ENCODE data around the gene AGPS.
"Not testable (repeated sequence)": the region's sequence is repeated elsewhere in the genome, so short reads cannot be mapped to it uniquely, and the experiment has no call there.

Gene AGPS

DNA sequence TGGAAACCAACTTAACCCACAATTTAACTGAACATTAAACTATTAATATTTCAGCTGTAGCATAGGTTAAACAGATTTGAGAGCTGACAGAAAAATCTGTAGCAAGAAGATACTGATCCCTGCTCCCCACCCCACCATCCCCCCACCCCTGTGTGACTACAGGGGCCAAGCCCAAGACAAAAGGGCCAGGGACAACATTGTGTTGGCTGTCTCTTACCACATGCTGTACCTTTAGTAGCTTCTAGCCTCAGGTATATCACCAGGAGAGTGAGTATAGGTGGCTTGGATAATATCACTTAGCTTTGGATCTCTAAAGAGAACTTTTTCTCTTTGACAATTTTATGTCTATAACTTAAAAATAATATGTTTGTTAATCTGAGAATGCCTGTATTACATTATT is 140.7 kb downstream of the AGPS start:
- DNase-seq: no peak

DNA sequence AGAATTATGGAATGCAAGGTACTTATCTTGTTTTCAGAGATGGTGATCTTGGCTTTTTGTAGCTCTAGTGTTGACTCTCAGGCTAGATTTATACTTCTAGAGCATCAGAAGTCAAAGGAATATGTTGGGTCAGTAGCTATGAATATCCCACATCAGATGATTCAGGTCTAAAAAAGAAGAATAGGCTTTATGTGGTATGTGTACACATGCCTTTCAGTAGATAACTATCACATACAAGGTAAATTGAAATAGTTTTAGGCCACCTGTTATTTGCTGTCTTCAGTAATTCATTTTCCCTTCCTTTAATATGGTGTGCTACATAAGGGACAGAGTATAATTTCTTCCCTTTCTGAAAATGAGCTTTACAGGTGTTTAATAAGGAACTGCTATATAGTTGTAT is 142.4 kb downstream of the AGPS start:
- no peak for DNase-seq

DNA sequence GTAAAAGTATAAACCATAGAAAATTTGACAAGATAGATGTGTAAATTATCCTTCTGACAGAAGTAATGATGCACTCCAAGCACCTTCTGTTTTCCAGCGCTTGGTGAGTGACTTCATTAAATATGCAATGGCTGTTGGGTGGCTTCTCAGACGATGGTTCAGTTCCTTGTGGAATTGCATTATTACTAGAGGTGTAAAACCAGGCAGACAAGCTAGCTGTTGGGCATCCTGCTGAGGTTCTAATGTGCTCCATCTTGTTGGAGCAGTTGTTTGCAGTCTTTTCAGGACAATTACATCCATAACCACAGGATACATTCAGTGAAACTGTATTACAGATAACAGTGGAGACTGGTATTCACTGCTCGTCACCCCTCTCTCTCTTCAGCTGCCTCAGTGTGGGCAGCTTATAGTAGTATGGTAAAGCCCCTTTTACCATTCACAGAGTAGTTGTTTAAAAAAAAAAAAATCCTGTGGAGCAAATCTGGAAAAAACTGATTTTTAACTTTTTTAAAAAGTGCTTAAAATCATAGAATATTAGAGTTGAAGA is 143.5 kb downstream of the AGPS start:
- DNase-seq: no peak

DNA sequence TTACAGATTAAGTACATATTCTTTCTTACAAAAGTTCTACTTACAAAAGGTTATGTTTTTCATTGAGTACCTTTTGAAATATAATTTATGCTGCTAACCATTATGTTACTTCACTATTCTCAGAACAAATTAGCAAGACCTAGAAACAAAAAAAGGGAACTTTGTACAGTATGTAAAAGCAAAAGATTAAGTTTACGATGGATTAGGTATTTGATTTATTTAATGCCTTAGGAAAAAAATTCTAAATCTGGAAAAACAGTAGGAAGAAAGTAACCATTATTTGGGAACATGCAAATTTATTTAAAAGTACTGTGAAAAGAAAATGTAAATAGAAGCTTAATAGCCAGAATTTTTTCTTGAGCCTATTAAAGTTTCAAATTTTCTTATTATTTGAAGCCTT is 144.6 kb downstream of the AGPS start:
- DNase-seq: no peak

DNA sequence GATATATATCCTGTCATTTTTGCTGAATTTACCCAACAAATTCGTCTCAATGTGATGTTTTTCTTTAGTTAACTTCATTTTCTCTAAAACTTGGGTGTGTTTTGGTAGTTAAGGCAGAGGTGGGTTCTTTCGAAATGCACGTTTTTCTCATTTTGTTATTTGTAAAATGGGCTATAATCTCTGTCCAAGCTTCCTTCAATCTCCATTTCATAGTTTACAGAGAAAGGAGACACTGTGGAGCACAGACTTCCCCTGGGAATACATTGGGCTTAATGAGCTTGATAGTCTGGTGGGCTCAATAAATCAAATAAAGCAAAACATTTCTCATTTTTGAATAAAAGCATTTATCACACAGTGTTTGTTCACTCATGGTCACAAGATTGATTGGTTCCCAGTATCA is 145.1 kb downstream of the AGPS start:
- no peak for DNase-seq

DNA sequence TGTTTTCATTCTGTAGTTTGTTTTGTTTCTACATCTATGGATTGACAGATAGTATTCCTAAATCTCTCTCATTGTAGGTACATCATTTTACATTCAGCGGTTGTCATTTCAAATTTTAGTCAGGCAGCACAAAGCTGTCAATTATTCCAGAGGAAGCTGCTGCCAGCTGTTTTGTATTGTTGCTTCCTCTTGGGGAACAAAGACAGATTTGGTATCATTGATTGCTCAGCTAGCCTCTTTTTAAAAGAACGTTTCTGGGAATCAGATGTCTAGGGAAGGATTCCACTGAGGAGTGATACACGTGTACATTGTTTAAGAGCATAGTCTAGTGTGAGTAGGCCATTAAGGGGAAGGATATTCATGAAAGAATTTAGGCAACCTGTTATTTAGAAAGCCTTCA is 145.8 kb downstream of the AGPS start:
- no peak for DNase-seq

DNA sequence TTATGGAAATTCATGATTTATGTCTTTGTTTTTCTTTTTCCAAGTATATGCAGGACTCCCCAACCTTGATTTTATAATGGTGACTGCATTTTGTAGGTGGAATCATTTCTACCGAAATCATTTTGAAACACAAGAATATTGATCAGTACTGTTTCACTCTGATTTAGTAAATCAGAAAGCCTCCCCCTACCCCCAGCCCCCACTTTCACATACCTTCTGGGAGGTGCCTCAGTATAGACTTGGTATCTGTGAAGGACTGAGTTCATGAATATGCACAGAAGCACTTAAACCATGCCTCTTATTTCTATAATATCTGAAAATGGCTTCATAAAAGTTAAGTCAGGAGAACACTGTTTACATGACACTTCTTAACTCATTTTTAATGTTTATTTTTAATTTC is 147.7 kb downstream of the AGPS start:
- DNase-seq: no peak

DNA sequence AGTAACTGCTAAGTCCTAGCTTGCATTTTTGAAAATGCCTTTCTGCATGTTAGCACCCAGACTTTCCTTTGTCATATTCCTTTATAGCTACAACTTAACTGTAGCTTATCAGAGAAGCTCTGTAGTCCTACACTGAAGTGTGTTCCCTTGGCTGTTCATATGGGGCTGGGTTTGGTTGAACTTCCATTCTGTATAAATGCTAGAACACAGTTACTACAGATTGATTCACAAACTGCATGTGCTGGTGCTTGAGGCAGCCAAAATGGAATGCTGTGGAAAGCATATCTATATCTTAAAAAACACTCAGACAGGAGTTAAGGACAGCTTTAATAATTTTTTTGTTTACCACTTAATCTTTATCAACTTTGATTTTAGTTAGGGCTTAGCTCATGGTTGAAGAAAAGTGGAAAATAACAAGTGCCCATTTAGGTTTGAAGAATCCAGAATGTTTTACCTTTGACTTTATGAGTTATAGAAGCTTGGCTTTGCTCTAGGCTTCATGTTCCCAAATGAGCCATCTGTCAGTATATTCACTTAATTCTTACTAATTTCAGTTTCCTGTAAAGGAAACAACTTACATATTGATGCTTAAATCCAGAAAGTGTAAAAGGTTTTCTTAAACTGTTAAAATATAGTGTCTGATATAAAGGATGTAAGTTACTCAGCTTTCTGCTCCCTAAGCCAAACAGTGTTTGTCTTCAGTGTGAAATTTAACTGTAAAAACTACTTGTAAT is 148.9 kb downstream of the AGPS start:
- no peak for DNase-seq

DNA sequence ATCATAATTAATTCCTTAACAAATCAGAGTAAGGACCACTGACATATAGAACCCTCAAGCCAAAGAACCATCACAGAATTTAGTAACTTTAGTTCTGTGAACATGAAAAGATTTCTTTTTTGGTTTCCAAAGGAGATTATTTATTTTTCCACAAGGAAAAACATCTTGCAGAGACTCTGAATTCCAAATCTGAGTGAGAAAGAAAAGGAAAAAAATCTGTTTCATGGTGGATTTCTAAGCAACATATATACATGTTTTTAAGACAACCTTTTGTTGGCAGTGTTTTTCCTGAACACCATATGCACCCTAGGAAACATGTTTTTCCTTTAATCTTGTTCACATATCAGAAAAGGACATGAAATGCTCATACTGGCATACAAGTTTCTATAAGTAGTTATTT is 149.8 kb downstream of the AGPS start:
- DNase-seq: no peak

DNA sequence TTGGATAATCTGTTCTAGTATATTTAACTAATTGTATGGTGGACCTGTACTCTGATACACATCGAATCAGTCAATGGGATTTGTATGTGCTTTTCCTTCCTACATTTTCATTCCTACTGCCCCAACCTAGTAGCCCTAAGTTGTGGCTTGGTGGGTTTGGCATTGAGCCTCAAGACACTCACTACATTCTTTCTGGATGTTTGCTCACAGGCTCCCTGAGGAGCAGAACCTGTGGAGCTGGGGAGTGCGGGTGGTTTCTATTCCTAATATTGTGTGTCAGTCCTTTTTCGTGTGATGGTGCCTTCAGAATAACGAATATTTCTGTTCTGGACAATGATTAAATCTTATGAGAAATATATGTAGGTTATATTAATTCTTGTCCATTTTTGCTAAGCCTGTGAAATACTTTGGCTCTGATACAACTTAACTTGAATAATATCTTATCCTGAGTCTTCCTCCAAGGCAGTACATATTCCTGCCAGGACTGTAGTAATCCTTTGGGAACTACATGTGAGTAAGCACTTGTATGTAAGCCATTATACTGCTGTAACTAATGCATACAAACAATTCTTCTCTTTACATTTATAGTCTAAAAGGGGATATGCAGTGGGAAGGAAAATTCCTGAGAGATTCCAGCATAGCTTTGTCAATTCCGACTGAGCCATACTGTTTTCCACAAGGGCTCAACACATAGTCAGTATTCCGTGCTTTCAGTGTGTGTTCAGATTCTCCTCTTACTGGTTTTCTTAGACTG is 150.6 kb downstream of the AGPS start:
- DNase-seq: no peak

DNA sequence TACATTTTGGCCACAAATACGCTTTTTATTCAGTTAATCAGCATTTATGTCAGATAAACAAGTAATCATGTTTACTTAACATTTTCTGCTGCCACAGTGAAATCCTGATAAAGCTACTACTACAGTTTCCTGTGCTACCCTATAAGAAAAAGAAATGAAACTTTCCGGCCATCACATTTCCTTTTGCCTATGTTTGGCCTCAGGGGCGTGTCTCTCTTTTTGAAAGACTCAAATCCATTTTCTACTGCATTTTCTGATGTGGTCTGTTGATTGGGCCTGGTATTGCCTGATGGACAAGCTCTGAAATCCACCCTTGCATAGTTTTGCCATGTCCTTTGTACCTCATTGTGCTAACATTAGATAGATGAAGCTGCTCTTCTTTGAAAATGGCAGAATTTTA is 152.6 kb downstream of the AGPS start:
- no peak for DNase-seq

DNA sequence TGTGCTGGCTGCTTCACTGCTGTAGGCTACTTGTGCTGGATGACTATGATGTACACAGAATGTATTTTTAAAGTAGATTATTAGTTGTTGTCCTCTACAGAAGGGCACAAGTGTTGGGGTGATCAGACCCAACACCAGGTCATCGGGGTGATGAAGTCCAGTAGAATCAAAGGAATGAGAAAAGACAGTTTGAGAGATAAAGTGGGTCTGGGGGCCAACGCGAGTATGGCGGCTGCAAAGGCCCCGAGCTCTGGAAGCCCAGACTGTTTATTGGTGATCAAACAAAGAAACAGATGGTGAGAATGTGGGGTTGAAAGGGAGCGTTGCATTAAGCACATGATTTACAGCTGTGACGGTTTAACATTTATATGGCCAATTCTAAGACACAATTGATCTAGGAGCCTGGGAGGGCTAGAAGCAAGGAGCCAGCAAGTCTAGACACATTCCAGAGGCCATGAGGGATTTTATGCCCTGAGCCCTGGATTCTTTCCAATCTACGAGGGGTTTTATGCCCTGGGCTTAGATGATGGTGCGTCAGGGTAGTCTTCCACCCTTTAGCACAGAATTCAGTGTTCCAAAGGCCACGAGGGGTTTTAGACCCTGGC is 153.5 kb downstream of the AGPS start:
- no peak for DNase-seq

DNA sequence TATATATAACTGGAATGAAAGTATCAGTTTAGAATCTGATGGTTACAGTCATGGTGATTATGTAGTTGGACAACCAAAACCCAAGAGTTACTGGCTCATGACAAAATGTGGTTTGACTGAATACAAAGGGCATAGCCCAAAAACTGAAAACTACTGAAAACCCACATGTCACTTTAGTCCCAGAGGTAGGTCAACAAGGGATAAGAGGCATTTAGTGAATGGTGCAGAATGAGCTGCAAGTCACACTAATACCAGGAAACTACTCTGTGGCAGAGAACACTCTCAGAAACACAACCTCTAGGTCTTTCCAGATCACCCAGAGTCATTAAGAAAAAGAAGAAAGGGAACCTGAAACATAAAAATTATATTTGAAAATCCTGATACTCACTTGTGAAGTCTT is 154.5 kb downstream of the AGPS start:
- DNase-seq: no peak

DNA sequence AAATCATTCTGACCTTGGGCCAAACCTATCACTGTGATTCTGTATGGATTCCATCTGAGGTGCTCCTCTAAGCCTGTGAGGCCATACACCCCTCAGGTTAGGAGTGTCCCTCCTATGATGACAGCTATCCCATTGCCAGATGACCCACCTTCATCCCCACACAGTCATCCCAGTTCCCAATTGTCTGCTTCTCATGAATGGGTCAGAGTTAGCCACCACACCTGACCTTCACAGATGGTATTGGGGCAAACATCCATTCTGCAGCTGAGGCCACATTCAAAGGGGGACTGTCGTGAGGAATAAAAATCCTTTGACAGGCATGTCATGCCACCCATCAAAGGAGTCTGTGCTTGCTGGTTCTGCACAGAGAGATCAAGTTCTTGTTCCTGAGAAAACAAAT is 155.2 kb downstream of the AGPS start:
- DNase-seq: no peak

DNA sequence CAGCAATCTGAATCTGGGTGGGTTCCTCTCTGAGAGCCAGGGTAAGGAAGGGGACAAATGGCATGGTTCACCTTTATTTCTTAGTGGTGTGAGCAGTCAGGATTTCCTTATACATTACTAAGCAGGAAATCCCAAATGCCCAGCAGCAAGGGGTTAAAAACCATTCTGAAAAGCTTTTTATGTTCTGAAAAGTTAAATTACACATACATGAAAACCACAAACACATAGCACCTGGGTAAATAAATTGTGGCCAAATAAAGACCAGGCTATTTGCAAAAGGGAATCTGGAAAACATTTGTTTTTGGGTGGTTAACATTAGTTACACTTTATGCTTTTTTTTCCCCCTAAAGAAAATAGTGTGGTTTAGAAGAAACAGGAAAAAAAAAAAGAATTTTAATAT is 156.1 kb downstream of the AGPS start:
- DNase-seq: no peak

DNA sequence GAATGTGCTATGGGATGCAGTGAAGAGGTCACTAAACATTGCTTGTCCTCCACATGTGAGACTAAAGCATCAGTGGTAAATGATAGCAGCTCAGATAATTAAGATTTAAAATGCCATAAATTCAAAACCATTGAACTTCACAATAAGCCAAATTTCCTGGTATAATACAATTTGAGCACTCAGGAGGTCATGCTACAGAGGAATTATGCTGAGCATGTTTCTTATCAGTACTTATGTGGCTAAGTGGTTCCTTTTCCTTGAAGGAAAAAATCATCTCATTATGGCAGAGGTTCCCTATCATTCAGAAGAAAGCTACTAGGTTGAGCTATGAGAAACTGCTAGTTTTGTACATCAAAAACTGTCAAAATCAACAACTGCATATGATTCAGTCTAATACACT is 156.6 kb downstream of the AGPS start:
- DNase-seq: no peak

DNA sequence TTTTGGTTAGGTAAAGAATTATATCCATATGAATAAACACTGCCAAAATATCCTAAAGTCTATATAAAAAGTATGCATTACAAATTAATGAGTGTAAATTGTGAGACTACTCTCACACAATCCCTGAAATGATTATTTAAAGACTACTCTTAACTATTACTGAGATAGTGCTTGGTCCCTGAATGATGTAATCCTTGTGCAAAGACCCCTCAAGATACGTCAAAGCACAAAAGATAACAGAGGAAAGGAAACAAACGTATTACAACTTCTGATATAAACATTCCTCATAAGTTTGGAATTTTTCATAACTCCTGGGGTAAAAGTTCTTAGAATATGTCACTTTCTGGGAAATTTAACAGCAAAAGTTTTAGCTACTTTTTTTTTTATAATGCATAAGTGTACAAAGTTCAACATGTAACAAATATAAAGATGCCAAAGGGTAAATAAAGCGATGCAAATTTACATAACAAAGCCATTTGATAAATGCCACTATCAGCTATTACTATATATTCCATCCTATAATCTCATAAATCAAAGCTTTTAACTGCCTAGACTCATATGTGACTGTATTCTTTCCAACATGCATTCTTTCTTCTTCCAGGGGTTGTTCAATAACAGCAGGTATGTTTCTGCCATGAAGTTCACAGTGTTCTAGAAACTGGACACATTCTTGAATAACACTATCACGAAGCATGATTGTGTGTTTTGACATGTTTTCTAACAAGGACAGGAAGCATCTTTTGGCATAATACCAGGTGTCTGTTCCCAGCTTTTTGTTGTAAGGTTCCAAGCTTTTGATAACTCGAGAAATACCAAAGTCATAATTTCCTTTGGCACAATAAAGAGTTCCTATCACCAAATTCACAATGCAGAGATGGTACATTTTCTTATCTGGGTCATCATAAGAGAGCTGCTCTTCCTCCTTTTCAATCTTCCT is 158.0 kb downstream of the AGPS start:
- no peak for DNase-seq

DNA sequence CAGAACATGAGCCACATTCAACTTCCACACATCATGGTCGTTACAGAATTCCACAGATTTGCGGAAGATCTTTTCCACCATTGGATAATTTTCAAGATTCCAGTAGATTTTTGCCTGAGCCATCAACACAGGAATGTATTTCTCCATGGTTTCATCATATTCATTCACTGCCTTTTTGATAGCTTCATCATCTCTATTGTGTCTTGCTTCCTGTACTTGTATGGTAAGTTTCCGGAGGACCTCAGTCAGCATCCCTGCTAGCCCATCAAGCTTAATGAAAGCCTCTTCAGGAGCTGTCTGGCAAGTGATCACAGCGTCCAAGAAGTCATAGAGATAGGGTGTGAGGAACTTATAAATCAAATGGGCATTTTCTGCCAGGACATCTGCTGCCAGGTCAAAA is 158.8 kb downstream of the AGPS start:
- DNase-seq: not testable (repeated sequence)

DNA sequence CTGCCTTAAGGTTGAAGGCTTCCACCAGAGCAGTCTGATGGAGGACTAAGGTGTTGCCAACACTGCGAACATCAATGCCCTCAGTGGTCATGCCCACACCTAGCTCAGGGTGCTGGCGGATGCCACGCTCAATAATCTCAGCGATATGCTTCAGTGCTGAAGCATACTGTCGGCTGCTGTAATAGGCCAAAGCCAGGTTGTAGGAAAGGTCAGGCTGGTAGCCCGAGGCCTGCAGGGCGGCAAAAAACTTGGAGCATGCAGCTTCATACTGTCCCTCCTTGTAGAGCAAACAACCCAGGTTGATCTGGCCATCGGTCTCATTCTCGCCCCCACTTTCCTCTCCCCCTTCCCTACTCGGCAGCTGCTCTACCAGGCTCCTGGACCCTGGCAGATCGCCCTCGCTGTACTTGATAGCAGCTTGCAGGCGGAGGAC is 159.4 kb downstream of the AGPS start:
- no peak for DNase-seq

DNA sequence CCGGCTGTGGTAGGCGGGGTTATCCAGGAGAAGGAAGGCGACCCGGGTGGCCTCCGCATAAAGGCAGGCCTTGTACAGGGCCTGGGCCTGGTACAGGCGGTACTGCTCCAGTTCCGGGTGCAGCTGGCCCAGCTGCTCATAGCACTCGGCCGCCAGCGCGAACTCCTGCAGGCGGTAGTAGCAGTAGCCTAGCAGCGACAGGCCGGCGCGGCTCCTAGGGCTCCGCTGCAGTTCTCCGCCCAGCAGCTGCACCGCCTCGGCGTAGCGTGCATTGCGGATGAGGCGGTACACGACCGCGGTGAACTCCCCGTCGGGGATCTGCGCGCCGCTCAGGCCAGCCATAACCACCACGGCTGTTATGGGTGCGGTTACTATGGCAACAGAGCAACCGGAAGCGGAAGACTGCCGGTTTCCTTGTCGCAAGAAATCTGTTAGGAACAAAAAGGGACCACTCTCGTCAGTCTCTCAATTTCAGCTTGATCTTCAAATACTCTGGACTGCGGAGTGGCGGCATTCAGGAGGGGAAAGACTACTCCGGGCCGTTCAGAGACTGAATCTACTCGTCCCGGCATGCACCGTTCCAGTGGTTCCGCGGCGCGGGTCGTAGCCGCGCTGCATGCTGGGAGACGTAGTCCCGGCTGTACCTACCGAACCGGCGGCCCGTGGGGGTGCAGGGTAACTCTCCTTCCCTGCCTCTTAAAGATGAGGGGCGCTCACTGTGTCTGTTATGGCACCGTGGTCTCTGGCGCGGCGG is 160.0 kb downstream of the AGPS start:
- DNase-seq: peak; percentile 88

DNA sequence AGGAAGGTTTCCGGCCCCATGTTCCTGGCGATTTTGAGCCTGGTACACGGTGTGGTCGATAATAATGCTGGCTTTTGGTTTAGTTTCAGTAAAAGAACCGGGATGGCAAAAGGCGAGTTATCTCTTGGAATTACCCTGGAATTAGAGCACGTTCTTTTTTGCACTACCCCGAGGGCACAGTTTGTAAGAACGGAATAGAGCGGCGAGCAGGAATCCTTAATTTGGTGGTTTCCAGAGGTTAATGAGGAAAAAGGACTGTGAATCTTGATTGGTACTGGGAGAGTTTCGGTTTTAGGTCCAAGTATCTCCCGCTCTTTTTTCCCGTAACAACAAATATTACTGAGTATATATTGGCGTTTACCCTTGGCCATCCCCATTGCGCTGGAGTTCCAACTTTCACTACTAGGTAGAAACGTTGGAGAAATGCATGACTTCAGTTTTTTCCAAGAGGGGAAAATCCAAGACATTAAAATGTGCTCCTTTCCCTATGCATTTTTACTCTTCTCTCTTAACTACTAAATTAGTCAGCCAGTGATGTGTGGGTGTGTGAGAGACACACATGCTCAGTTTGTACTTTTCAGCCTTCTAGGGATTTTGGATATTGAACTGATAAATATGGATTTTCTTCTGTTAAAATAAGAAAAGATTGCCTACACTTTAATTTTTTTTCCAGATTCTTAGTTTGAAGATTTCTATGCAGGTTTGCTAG is 160.8 kb downstream of the AGPS start:
- no peak for DNase-seq

All from activated CD4-positive, alpha-beta T cell treated with anti-CD3 and anti-CD28 coated beads, Interleukin-2, amount 50 U/mL, for 1 hour (primary cell).